HG03342 (cell line): ENCODE measurements around the gene SPSB2.
"Not testable (repeated sequence)": the region's sequence is repeated elsewhere in the genome, so short reads cannot be mapped to it uniquely, and the experiment has no call there.

ENCODE experiments used
- ATAC-seq: cut with Tn5 transposase; IDR thresholded peaks from one replicate; pipeline ENCODE4 v1.9.1; 2021; ENCODE audit warnings: mild to moderate bottlenecking, moderate library complexity; ENCODE audit not compliant: unreplicated experiment

Gene SPSB2

DNA sequence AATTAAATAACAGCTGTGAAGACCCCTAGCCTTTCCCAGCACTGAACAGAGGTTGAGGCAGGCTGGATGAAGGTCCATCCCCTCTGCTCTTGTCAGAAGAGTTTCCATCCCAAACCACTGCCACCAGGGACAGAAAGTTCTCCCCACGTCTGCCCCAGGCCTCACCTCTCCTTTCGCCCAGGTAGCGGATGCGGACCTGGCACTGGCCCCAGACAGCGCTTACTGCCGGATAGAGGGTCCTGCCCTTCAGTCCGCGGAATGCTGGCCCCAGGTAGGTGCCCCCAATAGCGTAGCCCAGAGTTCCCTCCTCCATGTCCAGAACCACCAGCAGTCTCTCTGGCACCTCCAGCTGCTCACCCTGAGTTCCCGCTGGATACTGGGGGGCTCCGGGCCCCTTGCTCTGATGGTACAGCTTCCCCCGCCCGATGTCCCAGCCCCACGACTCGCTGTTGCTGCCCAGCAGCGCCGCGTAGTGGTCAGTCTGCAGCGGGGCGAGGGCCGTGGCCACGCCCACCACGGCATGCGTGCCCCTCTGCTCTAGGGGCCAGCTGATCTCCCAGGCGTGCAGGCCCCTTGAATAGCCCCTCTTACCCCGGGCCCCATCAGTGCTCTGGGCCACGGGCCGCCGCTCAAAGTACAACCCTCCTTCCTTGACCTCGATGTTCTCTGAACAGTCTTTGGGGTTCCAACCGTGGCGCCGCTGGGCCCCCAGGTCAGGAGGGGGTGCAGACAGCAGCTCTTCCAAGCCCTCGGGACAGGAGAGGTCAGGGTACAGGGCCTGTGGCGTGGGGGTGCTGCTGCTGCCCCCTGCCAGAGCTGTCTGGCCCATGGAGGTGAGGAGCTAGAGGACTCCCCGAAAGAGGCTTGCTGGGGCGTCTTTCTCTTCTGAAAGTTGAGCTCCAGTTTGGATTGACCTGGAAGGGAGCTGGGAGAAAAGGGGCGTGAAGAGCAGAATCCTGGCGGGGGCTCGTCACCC is 742 bp downstream of the SPSB2 start:
- peak; percentile 24 for ATAC-seq

DNA sequence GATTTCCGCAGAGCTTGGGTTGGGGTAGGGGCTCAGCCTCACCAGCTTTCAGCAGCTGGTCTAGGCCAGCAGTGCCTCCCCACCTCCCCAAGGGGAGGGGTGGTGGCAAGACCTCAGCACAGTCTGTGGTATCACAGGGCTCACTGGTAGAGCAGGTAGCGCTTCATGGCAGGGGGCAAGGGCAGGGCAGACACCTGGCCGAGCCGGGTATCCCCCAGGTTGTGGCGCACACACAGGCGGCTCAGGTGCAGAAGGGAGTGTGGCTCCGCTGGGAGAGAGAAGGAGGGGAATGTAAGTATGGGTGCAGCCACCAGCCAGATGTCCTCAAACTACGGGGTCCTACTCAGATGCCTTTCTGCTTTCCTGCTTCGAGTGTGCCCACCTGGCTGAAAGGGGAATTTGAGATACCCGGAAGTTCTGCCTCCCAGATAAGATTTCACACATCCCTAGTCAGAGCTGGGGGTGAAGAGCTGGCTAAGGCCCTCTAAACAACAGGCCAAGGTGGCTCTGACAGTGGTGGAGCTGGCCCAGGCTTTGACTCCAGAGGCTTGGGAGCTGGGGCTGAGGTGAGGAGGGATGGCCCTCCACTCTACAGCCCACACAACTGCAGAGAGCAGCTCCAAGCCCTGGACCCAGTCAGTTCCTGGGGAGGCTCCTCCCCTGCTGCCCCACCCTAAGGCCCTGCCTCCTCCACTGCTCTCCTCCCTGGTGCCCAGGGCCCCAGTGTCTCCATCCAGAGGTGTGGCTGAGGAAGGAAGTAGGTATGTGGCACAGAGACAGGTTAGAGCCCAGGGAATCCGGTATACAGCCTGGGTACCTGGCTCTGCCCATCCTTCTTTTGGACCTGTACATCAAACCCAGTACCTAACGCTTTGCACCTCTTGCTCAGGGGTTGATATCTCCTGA is 1.8 kb downstream of the SPSB2 start:
- no peak for ATAC-seq

DNA sequence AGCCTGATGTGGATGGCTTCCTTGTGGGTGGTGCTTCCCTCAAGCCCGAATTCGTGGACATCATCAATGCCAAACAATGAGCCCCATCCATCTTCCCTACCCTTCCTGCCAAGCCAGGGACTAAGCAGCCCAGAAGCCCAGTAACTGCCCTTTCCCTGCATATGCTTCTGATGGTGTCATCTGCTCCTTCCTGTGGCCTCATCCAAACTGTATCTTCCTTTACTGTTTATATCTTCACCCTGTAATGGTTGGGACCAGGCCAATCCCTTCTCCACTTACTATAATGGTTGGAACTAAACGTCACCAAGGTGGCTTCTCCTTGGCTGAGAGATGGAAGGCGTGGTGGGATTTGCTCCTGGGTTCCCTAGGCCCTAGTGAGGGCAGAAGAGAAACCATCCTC is 2.8 kb downstream of the SPSB2 start:
- ATAC-seq = not testable (repeated sequence)

DNA sequence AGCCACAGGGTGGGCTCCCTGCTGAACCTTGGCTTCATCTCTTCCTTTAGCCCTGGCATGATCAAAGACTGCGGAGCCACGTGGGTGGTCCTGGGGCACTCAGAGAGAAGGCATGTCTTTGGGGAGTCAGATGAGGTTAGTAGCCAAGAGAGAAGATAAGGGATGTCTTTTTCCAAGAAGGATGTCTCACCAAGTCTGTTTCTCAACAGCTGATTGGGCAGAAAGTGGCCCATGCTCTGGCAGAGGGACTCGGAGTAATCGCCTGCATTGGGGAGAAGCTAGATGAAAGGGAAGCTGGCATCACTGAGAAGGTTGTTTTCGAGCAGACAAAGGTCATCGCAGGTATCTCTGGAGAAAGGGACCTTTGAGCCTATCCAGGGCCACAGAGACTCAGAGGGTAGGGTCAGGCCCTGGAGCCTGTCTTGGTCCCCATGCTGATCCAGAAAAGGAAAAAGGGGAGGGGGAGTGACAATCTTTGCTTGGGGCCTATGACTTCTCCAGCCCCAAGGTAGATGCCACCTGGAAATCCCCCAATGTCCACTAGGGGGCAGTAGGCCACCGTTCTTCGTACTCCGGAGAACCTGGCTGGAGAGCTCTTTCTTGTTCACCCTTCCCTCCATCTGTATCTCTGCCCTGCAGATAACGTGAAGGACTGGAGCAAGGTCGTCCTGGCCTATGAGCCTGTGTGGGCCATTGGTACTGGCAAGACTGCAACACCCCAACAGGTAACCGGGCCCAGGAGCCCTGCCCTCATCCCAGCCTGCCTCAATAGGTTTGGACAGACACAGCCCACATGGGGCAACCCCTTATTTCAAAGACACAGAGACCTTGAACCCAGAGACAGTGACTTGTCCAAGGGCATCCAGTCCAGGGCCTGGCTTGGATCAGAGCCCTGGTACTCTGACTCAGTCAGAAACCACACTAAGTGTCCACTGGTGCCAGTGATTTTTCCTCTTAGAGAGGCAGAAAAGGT is 3.8 kb downstream of the SPSB2 start:
- no peak for ATAC-seq

DNA sequence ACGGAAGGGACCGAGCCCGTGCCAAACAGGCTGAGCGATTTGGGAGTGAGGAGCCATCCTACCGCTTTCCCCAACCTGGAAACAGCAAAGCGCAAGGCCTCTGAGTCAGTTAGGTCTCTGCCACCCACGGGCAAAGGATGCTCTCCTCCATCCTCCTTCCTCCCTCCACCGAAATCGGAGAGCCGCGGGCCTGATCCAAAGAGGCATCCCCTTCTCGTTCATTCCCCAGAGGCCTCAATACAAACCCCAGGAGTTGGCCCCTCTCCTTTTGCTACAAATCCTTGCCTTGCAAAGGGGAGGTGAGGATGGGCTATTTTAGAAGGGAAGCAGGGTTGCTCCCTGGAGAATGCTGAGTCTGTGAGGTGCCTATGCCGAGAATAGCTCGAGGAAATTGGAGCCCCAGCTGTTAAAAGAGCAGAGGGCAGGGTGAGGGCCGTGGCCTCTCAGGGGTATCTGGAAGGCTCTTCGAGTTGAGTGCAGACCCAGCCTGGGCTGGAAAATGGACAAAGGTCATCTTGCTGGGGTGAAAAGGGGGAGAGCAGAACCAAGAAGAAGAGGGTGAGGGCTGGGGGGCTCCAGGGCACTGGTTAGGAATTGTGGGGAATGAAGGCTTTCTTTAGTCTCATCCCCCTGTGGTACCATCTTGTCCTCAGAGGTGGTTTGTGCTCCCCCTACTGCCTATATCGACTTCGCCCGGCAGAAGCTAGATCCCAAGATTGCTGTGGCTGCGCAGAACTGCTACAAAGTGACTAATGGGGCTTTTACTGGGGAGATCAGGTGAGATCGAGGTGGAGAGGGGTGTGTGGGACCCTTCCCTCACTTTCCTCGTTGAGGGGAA is 4.7 kb downstream of the SPSB2 start:
- ATAC-seq = no peak

DNA sequence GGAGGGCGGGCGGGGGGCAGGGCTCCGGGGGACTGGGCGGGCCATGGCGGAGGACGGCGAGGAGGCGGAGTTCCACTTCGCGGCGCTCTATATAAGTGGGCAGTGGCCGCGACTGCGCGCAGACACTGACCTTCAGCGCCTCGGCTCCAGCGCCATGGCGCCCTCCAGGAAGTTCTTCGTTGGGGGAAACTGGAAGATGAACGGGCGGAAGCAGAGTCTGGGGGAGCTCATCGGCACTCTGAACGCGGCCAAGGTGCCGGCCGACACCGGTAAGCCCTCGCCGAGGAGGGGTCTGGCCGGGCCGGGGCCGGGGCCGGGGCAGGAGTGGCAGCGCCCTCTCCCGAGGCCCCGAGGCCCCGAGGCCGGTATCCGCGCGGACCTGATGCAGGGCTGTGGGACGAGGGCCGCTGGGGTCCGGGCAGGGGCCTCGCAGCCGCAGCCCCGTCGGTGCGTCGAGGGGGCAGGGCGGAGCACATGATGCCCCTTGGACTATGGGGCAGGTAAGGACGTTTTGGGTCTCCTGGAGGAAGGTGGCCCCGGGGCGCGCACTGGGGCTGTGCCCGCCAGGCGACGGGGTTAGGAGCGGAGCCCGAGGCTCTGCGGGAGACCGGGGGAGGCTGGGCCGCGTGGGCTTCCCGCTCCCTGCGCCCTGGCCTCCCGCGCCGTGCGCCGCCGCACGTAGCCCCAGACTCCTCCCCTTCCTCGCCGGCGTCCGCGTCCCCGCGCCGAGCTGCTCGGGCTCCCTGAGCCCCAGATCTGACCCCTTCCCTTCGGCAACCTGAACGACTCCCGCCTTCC is 5.5 kb downstream of the SPSB2 start, which contains the start of gene TPI1:
TPI1 (plus strand) TSS at position 119 of the 798 bp plus-strand sequence; CDS start at position 155, 36 bp downstream.
- ATAC-seq = peak; percentile 40

DNA sequence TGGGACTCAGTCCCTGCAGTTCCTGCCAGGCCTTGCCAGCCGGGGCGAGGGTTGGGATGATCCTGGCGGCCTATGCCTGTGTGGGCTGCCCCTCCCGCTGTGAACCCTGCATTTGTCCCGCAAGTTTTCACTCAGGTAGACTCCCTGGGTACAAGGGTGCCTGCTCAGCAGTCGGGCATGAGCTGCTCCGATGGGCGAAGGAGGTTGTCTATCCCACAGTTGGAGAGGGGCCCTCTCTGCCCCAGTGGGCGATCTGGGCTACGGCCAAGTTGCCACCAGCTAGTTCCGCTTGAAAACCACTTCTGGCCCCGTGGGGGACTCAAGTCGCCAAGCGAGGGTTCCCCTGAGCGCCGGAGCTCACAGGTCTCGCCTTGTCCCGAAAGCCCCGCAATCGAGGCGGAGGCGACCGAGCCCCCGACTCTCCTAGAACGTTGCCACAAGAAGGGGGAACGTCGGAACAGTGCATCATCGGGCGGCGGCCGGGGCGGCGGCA is 6.1 kb downstream of the SPSB2 start:
- peak; percentile 5 for ATAC-seq

DNA sequence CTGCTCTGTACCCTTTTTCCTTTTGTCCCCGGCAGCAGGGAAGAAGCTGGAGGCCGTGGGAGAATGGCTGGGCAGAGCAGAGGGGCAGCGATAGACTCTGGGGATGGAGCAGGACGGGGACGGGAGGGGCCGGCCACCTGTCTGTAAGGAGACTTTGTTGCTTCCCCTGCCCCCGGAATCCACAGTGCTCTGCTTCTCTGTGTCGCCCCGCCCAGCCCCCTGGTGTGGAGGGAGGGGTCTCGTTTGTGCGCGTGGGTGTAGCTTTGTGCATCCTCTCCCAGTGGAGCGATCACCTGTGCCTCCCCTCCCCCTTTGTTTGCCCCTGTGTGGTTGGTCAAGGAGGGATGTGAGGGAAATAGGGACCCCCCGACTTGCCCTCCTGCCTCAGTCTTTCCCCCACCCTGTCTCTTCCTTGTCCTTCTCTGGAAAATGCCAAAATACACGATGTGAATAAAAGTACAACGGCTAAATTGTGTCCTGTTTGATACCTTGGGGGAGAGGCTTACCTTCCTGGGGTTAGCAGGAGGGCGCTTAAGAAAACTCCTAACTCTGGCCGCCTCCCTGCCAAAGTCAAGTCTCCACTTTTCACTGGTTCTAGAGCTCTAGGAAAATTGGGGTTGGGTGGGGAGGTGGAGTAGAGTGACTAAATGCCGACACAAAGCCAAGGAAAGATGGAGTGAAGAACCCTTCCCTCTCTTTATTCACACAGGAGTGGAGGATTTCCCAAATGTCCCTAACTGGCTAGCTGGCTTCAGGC is 6.8 kb downstream of the SPSB2 start:
- no peak for ATAC-seq

DNA sequence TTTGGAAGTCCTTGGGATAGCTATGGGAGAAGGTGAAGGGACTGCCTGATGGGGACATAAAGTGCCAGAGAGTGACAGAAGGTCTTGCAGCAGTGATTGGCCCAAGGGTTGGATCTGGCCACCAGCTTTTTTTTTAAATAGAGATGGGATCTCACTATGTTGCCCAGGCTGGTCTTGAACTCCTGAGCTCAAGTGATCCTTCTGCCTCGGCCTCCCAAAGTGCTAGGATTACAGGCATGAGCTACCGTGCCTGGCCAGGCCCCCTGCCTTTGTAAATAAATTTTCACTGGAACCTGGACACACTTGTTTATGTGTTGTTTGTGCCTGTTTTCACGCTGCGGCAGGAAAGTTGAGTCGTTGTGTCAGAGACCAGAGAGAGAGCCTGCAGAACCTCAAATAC is 7.8 kb downstream of the SPSB2 start:
- not testable (repeated sequence) for ATAC-seq

DNA sequence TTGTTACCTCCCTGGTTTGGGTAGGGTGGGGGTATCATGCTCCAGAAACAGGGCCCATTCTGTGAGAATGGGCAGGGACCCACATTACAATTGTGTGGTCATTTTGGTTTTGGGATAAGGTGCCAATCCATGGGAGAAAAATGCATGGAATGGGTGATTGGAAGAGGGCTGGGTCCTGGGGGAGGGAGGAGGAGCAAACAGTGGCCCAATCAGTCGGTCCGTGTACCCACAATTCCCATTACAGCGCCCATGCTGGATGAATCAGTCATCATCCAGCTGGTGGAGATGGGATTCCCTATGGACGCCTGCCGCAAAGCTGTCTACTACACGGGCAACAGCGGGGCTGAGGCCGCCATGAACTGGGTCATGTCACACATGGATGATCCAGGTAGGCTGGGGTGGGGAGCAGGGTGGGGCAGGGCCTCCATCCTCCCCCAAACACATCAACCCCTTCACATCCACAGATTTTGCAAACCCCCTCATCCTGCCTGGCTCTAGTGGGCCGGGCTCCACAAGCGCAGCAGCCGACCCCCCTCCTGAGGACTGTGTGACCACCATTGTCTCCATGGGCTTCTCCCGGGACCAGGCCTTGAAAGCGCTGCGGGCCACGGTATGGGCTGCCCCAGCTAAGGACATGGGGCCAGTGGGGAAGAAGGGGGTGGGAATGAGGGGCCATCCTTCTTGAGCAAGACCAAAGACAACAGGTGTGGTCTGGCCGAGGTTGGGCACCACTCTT is 9.3 kb downstream of the SPSB2 start:
- ATAC-seq = no peak

DNA sequence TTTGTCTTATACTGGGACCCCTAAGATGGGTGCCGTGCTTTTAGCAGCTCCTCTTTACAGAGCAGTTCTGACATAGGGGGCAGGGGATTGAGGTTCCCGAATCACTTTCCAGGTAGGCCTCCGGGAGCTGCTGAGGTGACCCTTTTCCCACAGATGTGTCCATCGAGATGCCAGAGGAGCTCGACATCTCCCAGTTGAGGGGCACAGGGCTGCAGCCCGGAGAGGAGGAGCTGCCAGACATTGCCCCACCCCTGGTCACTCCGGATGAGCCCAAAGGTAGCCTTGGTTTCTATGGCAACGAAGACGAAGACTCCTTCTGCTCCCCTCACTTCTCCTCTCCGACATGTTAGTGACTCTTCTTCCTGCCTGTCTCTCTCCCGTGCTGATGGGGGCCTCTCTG is 10.1 kb downstream of the SPSB2 start:
- ATAC-seq = no peak

DNA sequence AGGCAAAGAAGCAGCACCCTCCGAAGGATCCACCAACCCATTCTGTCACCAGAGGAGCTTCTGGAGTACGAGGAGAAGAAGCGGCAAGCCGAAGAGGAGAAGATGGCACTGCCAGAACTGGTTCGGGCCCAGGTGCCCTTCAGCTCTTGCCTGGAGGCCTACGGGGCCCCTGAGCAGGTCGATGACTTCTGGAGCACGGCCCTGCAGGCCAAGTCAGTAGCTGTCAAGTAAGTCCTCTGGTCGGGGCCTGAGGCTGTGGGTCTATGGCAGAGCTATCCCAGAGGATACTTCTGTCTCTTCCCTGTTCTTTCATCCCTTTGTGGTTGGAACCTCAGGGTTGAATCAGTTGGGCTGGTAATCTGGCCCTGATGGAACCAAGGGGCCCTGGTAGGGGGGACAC is 11.7 kb downstream of the SPSB2 start:
- ATAC-seq = no peak

DNA sequence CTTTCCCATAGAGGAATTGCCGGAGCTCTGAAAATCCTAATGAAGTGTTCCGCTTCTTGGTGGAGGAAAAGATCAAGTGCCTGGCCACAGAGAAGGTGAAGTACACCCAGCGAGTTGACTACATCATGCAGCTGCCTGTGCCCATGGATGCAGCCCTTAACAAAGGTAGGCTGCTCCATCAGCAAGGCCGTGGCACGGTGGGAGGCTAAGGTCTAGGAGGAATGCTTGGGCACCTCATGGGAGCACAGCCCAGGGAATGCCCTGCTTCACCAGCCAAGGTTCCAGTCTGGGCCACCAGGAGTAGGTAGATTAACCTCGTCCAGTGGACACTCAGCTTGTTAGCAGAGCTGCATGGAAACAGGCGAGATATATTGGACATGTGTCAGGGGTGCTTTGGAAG is 12.2 kb downstream of the SPSB2 start:
- no peak for ATAC-seq

DNA sequence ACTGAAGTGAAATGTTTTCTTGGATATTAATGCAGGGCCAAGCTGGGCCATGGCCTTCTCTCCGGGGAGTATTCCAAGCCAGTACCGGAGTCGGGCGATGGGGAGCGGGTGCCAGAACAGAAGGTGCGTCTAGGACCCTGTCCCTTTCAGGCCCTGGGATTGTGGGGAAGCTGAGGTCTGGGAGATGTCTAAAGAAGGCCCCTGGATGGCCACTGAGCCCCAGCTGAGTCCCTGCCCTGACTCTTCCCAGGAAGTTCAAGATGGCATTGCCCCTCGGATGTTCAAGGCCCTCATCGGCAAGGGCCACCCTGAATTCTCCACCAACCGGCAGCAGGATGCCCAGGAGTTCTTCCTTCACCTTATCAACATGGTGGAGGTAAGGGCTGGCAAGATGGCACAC is 13.0 kb downstream of the SPSB2 start:
- ATAC-seq = no peak

DNA sequence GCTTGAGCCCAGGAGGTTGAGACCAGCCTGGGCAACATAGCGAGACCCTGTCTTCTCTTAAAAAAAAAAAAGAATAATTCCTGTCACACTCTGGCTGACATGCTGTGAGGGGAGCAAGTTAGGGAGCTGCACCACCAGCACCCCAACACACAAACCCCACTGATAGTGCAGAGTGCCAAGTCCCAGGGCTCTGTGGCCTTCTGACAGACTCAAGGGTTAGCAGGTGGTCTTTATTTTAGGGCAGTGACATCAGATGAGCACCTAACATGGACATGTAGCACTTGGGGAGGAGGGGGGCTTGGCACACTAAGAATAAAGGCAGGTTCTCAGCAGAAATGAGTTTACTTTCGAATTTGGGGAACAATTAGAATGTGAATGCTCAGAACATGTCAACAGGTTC is 14.3 kb downstream of the SPSB2 start:
- no peak for ATAC-seq

DNA sequence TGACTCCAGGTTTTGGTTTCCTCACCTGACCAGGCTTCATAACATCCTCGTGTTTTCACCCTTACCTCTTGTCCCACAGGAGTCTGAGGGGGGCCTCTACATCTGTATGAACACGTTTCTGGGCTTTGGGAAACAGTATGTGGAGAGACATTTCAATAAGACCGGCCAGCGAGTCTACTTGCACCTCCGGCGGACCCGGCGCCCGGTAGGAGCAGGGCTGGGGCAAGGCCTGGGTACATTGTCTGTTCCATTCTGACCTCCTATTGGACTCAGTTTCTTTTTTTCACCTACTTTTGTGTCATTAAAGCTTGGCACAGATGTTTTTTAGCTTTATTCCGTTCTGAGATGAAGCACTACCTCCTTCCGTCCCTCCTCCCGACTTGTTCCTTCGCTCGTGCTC is 17.8 kb downstream of the SPSB2 start:
- ATAC-seq = no peak

DNA sequence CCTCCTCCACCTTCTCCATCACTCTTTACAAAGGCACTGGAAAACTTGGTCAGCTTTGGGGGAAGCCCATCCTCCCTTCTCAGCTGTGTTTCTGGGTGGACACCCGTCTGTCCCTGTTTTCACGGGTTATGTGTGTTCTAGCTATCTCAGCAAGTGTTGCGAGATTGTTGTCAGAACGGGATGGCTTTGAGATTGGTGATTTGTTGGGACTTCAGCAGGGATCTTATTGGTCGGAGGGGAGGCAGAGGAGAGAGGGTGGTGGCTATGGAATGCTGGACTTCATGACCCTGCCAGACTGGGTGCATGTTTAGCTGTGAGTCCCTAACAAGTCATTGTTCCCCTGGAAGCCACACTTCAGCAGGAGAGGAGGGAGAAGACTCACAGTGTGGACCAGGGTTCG is 19.1 kb downstream of the SPSB2 start:
- ATAC-seq = no peak
